ENCODE measurements around the gene MAGEA2B. TPM values are rescaled to one million over a fixed set of nuclear protein-coding genes. Genes with fewer than 3 reads are reported as not detected.
"Not testable (repeated sequence)": the region's sequence is repeated elsewhere in the genome, so short reads cannot be mapped to it uniquely, and the experiment has no call there.

The MAGEA2B gene
- not detected for polyA plus RNA-seq (2012; ENCODE audit: insufficient read depth, insufficient read length)

GRCh38 chrX:152713815-152714787, at the start of gene MAGEA2B:
Gene MAGEA2B, plus strand, starts transcription at chrX:152714628. Its CDS starts 2,479 bp downstream, at chrX:152717107.
- H3K4me3 ChIP-seq (ENCODE audit: low read length); DNase-seq (ENCODE audit: low read depth, low spot score): not testable (repeated sequence)

- H3K4me3 ChIP-seq (ENCODE audit: low read length), result no peak overlapping the region
- no peak for DNase-seq (ENCODE audit: low read depth, low spot score)
Measured at GRCh38 chrX:152674135-152674534, 40.3 kb upstream of the MAGEA2B start.

- not testable (repeated sequence) for H3K4me3 ChIP-seq (ENCODE audit: low read length); DNase-seq (ENCODE audit: low read depth, low spot score)
Measured at GRCh38 chrX:152674652-152675051, 39.8 kb upstream of the MAGEA2B start.

- not testable (repeated sequence) for H3K4me3 ChIP-seq (ENCODE audit: low read length); DNase-seq (ENCODE audit: low read depth, low spot score)
Measured at GRCh38 chrX:152681012-152681411, 33.4 kb upstream of the MAGEA2B start.

- H3K4me3 ChIP-seq (ENCODE audit: low read length); DNase-seq (ENCODE audit: low read depth, low spot score): not testable (repeated sequence)
Measured at GRCh38 chrX:152697952-152698931, 16.2 kb upstream of the MAGEA2B start, which contains the start of gene MAGEA3. Gene MAGEA3, plus strand, starts transcription at chrX:152698794. Its CDS starts 2,039 bp downstream, at chrX:152700833.

GRCh38 chrX:152700390-152700789, 14.0 kb upstream of the MAGEA2B start:
- DNase-seq (ENCODE audit: low read depth, low spot score); H3K4me3 ChIP-seq (ENCODE audit: low read length): not testable (repeated sequence)

GRCh38 chrX:152706500-152706899, 7.9 kb upstream of the MAGEA2B start:
- not testable (repeated sequence) for H3K4me3 ChIP-seq (ENCODE audit: low read length); DNase-seq (ENCODE audit: low read depth, low spot score)

GRCh38 chrX:152709173-152709572, 5.3 kb upstream of the MAGEA2B start, which contains the start of gene CSAG2:
Gene CSAG2, minus strand, starts transcription at chrX:152709273. Its CDS starts 161 bp downstream, at chrX:152709112.
- not testable (repeated sequence) for H3K4me3 ChIP-seq (ENCODE audit: low read length); DNase-seq (ENCODE audit: low read depth, low spot score)

- H3K4me3 ChIP-seq (ENCODE audit: low read length); DNase-seq (ENCODE audit: low read depth, low spot score): not testable (repeated sequence)
Measured at GRCh38 chrX:152713195-152713594, 1.2 kb upstream of the MAGEA2B start.

- DNase-seq (ENCODE audit: low read depth, low spot score), result no peak
- no peak overlapping the region for H3K4me3 ChIP-seq (ENCODE audit: low read length)
Measured at GRCh38 chrX:152725409-152725808, 11.0 kb downstream of the MAGEA2B start.

- H3K4me3 ChIP-seq (ENCODE audit: low read length), result no peak within 1 kb of the TSS
- no peak for DNase-seq (ENCODE audit: low read depth, low spot score)
Measured at GRCh38 chrX:152733261-152733975, 19.0 kb downstream of the MAGEA2B start, which contains the start of the genes CSAG1 and MAGEA12. Gene CSAG1, minus strand, starts transcription at chrX:152733721. Its CDS starts 1,261 bp downstream, at chrX:152732460. Gene MAGEA12, plus strand, starts transcription at chrX:152733757. Its CDS starts 2,405 bp downstream, at chrX:152736162.

GRCh38 chrX:152734143-152734858, 19.9 kb downstream of the MAGEA2B start:
- H3K4me3 ChIP-seq (ENCODE audit: low read length); DNase-seq (ENCODE audit: low read depth, low spot score): not testable (repeated sequence)

GRCh38 chrX:152735101-152735500, 20.7 kb downstream of the MAGEA2B start:
- no peak overlapping the region for H3K4me3 ChIP-seq (ENCODE audit: low read length)
- DNase-seq (ENCODE audit: low read depth, low spot score), result no peak

GRCh38 chrX:152735860-152736511, 21.6 kb downstream of the MAGEA2B start:
- no peak overlapping the region for H3K4me3 ChIP-seq (ENCODE audit: low read length)
- DNase-seq (ENCODE audit: low read depth, low spot score), result no peak

- DNase-seq (ENCODE audit: low read depth, low spot score), result not testable (repeated sequence)
Measured at GRCh38 chrX:152736528-152736927, 22.1 kb downstream of the MAGEA2B start.

GRCh38 chrX:152738560-152738959, 24.1 kb downstream of the MAGEA2B start:
- H3K4me3 ChIP-seq (ENCODE audit: low read length), result no peak overlapping the region
- DNase-seq (ENCODE audit: low read depth, low spot score), result no peak

More at GRCh38 chrX:152736528-152736927, 22.1 kb downstream of the MAGEA2B start:
- not testable (repeated sequence) for H3K4me3 ChIP-seq (ENCODE audit: low read length)

Measured in Jurkat, Clone E6-1 (cell line).